Esophagus muscularis mucosa (tissue), 4 donors: ENCODE results near the gene PTMS. TPM values are rescaled to one million over a fixed set of nuclear protein-coding genes. Genes with fewer than 3 reads are reported as not detected.
A peak's percentile ranks its signal among the peaks of the same experiment; 100 is the strongest.

Source experiments
- DNase-seq: peaks from one replicate; pipeline ENCODE4 v3.0.0-alpha.2; 2017; ENCODE audit errors: extremely low spot score
- H3K27ac ChIP-seq, 4 donors: fragments of 200-600 bp; sonication (generic); replicated peaks in 1 of 4; 1 replicate in 3 of 4; 2 replicates in 1 of 4; pipeline ENCODE4 v1.5.1; 2016 to 2019; ENCODE audit warnings: mild to moderate bottlenecking in 1 of 4
- H3K27me3 ChIP-seq, 4 donors: fragments of 200-600 bp; sonication (generic); one replicate each; pipeline versions ENCODE4 v1.5.1 to v1.6.0; 2016 to 2019
- H3K36me3 ChIP-seq, 4 donors: fragments of 200-600 bp; sonication (generic); one replicate each; pipeline ENCODE4 v1.5.1; 2016 to 2019
- H3K4me1 ChIP-seq, 4 donors: fragments of 200-600 bp; sonication (generic); one replicate each; pipeline ENCODE4 v1.5.1; 2016 to 2019
- H3K4me3 ChIP-seq, 4 donors: fragments of 200-600 bp; sonication (generic); 1 replicate in 2 of 4; 2 replicates in 2 of 4; pipeline ENCODE4 v1.5.1; 2016 to 2019; ENCODE audit warnings: mild to moderate bottlenecking in 4 of 4, moderate library complexity in 1 of 4
- H3K9me3 ChIP-seq, 4 donors: fragments of 200-600 bp; sonication (generic); 1 replicate in 3 of 4; 2 replicates in 1 of 4; pipeline ENCODE4 v1.5.1; 2016 to 2019
- CTCF ChIP-seq, 3 experiments: fragments of 200-600 bp in 2 of 3; fragments of 450-650 bp in 1 of 3; sonication (generic) in 2 of 3; IDR thresholded peaks; one replicate each; pipeline ENCODE4 v1.5.1; 2017 to 2019; ENCODE audit warnings: antibody characterized with exemption in 3 of 3, mild to moderate bottlenecking in 2 of 3, moderate library complexity in 1 of 3
- EP300 ChIP-seq: sonication (generic); formaldehyde crosslinking; IDR thresholded peaks from one replicate; pipeline ENCODE4 v1.6.1; 2017; ENCODE audit warnings: antibody characterized with exemption
- POLR2A ChIP-seq: fragments of 450-650 bp; IDR thresholded peaks from one replicate; pipeline ENCODE4 v1.6.1; 2017; ENCODE audit warnings: antibody characterized with exemption, moderate library complexity, mild to moderate bottlenecking, low read depth
- POLR2AphosphoS5 ChIP-seq, 2 donors: sonication (generic); formaldehyde crosslinking; IDR thresholded peaks; one replicate each; pipeline ENCODE4 v1.6.1; 2017; ENCODE audit warnings: antibody characterized with exemption in 2 of 2
- WGBS: methylation state at CpG from one replicate; pipeline ENCODE4 v1.1.5; 2018; 5-methylcytosine and 5-hydroxymethylcytosine counted together
- intact Hi-C: fragments of 100-400 bp; cut with DNase I; formaldehyde crosslinking; loops from one replicate; pipeline ENCODE4 v1.15.1; 2023
- total RNA-seq, 4 donors: library from RNA; depleted of rRNA; stranded (reverse); fragments of >200 nt; gene quantifications; one replicate each; pipeline versions ENCODE4 v1.1.0 to v1.2.1, GENCODE V29; 2016

Gene PTMS
- total RNA-seq, 4 donors from 2014 or later = 256 to 419 (median 338) TPM

GRCh38 chr12:6775185-6776174, 9.3 kb downstream of the PTMS start:
- 85% methylated on average over 16 of the region's 16 CpGs for WGBS
- Histone ChIP-seq H3K4me1 (peaks cover 27 to 63% (median 61%) of the 10 kb centered on the region in 4 donors), H3K36me3 (peaks cover 6 to 18% (median 11%) of the 10 kb centered on the region in 4 donors), H3K4me3 (no peak overlapping the region), H3K9me3 (no peaks in the 10 kb centered on the region), H3K27ac (no peak overlapping the region), H3K27me3 (no peaks in the 10 kb centered on the region)
- intact Hi-C loops = loop anchor here (5.0 kb wide), 2 partner anchors 38 to 158 kb away; no protein-coding TSS in a partner anchor
- no peak for TF ChIP-seq CTCF (IDR thresholded peaks at IDR 0.05)
- TF ChIP-seq EP300 = no peak
- TF ChIP-seq POLR2AphosphoS5 (IDR thresholded peaks at IDR 0.05) = no peak
- no peak for DNase-seq

- no peak for DNase-seq
- no peak overlapping the region for H3K4me3 ChIP-seq
- intact Hi-C loops = loop anchor here (5.0 kb wide), 2 partner anchors 40 to 160 kb away; no protein-coding TSS in a partner anchor
- no peak for TF ChIP-seq EP300
- TF ChIP-seq POLR2AphosphoS5 (IDR thresholded peaks at IDR 0.05) = no peak
- no peak for TF ChIP-seq CTCF (IDR thresholded peaks at IDR 0.05)
- TF ChIP-seq POLR2A = no peak
- H3K27me3 ChIP-seq = no peaks in the 10 kb centered on the region
- H3K27ac ChIP-seq = peak overlapping the region; percentile 83 to 92 (median 87)
- H3K36me3 ChIP-seq = peaks cover 0 to 10% (median 0%) of the 10 kb centered on the region in 4 donors
- peaks cover 18 to 44% (median 42%) of the 10 kb centered on the region in 4 donors for H3K4me1 ChIP-seq
- H3K9me3 ChIP-seq = no peaks in the 10 kb centered on the region
- 86% methylated on average over 5 of the region's 5 CpGs for WGBS
Measured at GRCh38 chr12:6777386-6777785, 11.2 kb downstream of the PTMS start.

GRCh38 chr12:6778217-6778573, 12.0 kb downstream of the PTMS start:
- peak overlapping the region; percentile 83 to 92 (median 87) for H3K27ac ChIP-seq
- H3K4me3 ChIP-seq = peak overlapping the region; percentile 50 to 55 (median 52)
- H3K9me3 ChIP-seq = no peaks in the 10 kb centered on the region
- no peak for DNase-seq
- peaks cover 0 to 10% (median 0%) of the 10 kb centered on the region in 4 donors for H3K36me3 ChIP-seq
- TF ChIP-seq POLR2AphosphoS5 (IDR thresholded peaks at IDR 0.05) (peak in 1 of 2 donors; percentile 16), CTCF (IDR thresholded peaks at IDR 0.05) (no peak), POLR2A (no peak), EP300 (no peak)
- no peaks in the 10 kb centered on the region for H3K27me3 ChIP-seq
- WGBS = 30% methylated on average over 13 of the region's 14 CpGs
- intact Hi-C loops = loop anchor here (2.0 to 5.0 kb wide), 3 partner anchors 25 to 161 kb away; partner anchors contain the start of gene MLF2
- H3K4me1 ChIP-seq = peaks cover 18 to 36% (median 33%) of the 10 kb centered on the region in 4 donors

GRCh38 chr12:6778574-6779550, 12.7 kb downstream of the PTMS start:
- peaks cover 15 to 29% (median 27%) of the 10 kb centered on the region in 4 donors for H3K4me1 ChIP-seq
- TF ChIP-seq POLR2A (no peak), EP300 (no peak), POLR2AphosphoS5 (IDR thresholded peaks at IDR 0.05) (peak; percentile 67 to 91), CTCF (IDR thresholded peaks at IDR 0.05) (peak; percentile 95 to 98 (median 96))
- peaks cover 0 to 10% (median 0%) of the 10 kb centered on the region in 4 donors for H3K36me3 ChIP-seq
- H3K4me3 ChIP-seq = peak overlapping the region; percentile 50 to 55 (median 52)
- peak overlapping the region; percentile 83 to 92 (median 87) for H3K27ac ChIP-seq
- 9% methylated on average over 22 of the region's 35 CpGs for WGBS
- no peaks in the 10 kb centered on the region for H3K9me3 ChIP-seq
- no peaks in the 10 kb centered on the region for H3K27me3 ChIP-seq
- peak; percentile 98 for DNase-seq
- intact Hi-C loops = loop anchor here (2.0 to 5.0 kb wide), 3 partner anchors 26 to 162 kb away; partner anchors contain the start of gene MLF2
